Measurements from ENCODE around the gene PITPNM1. TPM values are rescaled to one million over a fixed set of nuclear protein-coding genes. Genes with fewer than 3 reads are reported as not detected.
A peak's percentile ranks its signal among the peaks of the same experiment; 100 is the strongest.

Gene PITPNM1
- total and polyA plus RNA-seq, 12 donors, result 16.4 to 146 (median 53.3) TPM

GRCh38 chr11:67530282-67530592 lies 25.1 kb upstream of the PITPNM1 start:
- no peak overlapping the region for H3K4me3 ChIP-seq
- peaks cover 0 to 7% (median 0%) of the 10 kb centered on the region in 3 donors for H3K9me3 ChIP-seq (replicated peaks in 1 of 3)
- H3K36me3 ChIP-seq (replicated peaks in 1 of 2), result no peaks in the 10 kb centered on the region
- WGBS, 4 donors, result 85 to 100% (median 89%) methylated on average over 3 to 5 of the region's 5 CpGs
- peaks cover 7% of the 10 kb centered on the region in 2 donors for H3K4me1 ChIP-seq (replicated peaks in 1 of 2)
- no peak overlapping the region for H3K27ac ChIP-seq
- no peak for DNase-seq
- no peaks in the 10 kb centered on the region for H3K27me3 ChIP-seq
- TF ChIP-seq CTCF (IDR thresholded peaks at IDR 0.05) (no peak), POLR2A (IDR thresholded peaks at IDR 0.05) (no peak)
- intact Hi-C loops (cut with DNase I), result no loop called here

GRCh38 chr11:67528376-67528775 lies 23.2 kb upstream of the PITPNM1 start:
- Histone ChIP-seq H3K4me3 (no peak overlapping the region), H3K36me3 (replicated peaks in 1 of 2) (no peaks in the 10 kb centered on the region), H3K27ac (no peak overlapping the region), H3K9me3 (replicated peaks in 1 of 3) (no peaks in the 10 kb centered on the region), H3K4me1 (replicated peaks in 1 of 2) (peaks cover 7% of the 10 kb centered on the region in 2 donors), H3K27me3 (no peaks in the 10 kb centered on the region)
- DNase-seq, result no peak
- 88 to 96% (median 89%) methylated on average over 4 of the region's 4 CpGs for WGBS, 4 donors
- no peak for TF ChIP-seq CTCF (IDR thresholded peaks at IDR 0.05)
- TF ChIP-seq POLR2A (IDR thresholded peaks at IDR 0.05), result no peak
- intact Hi-C loops (cut with DNase I), result no loop called here

- no peaks in the 10 kb centered on the region for H3K27me3 ChIP-seq
- DNase-seq, result peak in 1 of 7 donors; percentile 10
- no peaks in the 10 kb centered on the region for H3K9me3 ChIP-seq (replicated peaks in 1 of 3)
- intact Hi-C loops (cut with DNase I), result no loop called here
- H3K4me3 ChIP-seq, result no peak overlapping the region
- H3K27ac ChIP-seq, result no peak overlapping the region
- H3K4me1 ChIP-seq (replicated peaks in 1 of 2), result no peaks in the 10 kb centered on the region
- H3K36me3 ChIP-seq (replicated peaks in 1 of 2), result no peaks in the 10 kb centered on the region
- TF ChIP-seq POLR2A (IDR thresholded peaks at IDR 0.05), result no peak
- no peak for TF ChIP-seq CTCF (IDR thresholded peaks at IDR 0.05)
- 52 to 79% (median 71%) methylated on average over 4 to 5 of the region's 5 CpGs for WGBS, 4 donors
Observed at GRCh38 chr11:67525275-67525976, 20.3 kb upstream of the PITPNM1 start.

- Histone ChIP-seq H3K36me3 (replicated peaks in 1 of 2) (no peaks in the 10 kb centered on the region), H3K9me3 (replicated peaks in 1 of 3) (no peaks in the 10 kb centered on the region), H3K27me3 (no peaks in the 10 kb centered on the region), H3K27ac (no peak overlapping the region), H3K4me3 (no peak overlapping the region), H3K4me1 (replicated peaks in 1 of 2) (no peaks in the 10 kb centered on the region)
- peak in 1 of 7 donors; percentile 14 for DNase-seq
- intact Hi-C loops (cut with DNase I), result no loop called here
- WGBS, 4 donors, result 83 to 92% (median 90%) methylated on average over 6 to 9 of the region's 9 CpGs
- TF ChIP-seq CTCF (IDR thresholded peaks at IDR 0.05) (no peak), POLR2A (IDR thresholded peaks at IDR 0.05) (no peak)
Observed at GRCh38 chr11:67524480-67524808, 19.3 kb upstream of the PITPNM1 start.

Measured in adrenal gland (tissue), 12 donors.